ENCODE data around the gene PLA2G7.

GRCh38 chr6:46715141-46715540 lies 20.0 kb downstream of the PLA2G7 start:
- TF ChIP-seq, protein P1, sequence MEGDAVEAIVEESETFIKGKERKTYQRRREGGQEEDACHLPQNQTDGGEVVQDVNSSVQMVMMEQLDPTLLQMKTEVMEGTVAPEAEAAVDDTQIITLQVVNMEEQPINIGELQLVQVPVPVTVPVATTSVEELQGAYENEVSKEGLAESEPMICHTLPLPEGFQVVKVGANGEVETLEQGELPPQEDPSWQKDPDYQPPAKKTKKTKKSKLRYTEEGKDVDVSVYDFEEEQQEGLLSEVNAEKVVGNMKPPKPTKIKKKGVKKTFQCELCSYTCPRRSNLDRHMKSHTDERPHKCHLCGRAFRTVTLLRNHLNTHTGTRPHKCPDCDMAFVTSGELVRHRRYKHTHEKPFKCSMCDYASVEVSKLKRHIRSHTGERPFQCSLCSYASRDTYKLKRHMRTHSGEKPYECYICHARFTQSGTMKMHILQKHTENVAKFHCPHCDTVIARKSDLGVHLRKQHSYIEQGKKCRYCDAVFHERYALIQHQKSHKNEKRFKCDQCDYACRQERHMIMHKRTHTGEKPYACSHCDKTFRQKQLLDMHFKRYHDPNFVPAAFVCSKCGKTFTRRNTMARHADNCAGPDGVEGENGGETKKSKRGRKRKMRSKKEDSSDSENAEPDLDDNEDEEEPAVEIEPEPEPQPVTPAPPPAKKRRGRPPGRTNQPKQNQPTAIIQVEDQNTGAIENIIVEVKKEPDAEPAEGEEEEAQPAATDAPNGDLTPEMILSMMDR (IDR thresholded peaks at IDR 0.05), result no peak
- TF ChIP-seq POLR2A (IDR thresholded peaks at IDR 0.05; ENCODE audit: low read depth), result no peak
- no peak for TF ChIP-seq POLR2AphosphoS5 (IDR thresholded peaks at IDR 0.05)

All from esophagus muscularis mucosa (tissue), 3 donors.